Measurements from ENCODE around the gene CAPZB. TPM values are rescaled to one million over a fixed set of nuclear protein-coding genes. Genes with fewer than 3 reads are reported as not detected.

Gene CAPZB
- total RNA-seq, 1 donor from 2014 or later: 558 TPM

DNA sequence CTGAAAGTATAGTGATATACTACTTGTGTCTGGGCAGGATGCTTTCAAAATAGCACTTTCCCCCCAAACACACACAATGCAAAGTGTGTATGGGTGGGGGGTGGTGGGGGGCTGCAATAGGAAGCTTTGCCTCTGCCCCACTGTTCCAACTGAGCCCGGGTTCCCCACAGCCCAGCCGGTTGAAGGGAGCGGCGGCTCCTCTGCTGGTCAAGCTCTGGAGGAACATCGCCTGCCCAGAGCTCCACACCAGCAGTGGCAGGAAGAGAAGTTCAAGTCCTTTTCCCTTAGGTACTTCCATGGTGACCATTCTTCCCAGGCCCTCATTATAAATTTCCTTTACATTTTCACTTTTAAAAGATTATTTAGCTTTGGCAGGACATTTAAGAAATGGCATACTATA lies 74.9 kb downstream of the CAPZB start:
- intact Hi-C loops (cut with micrococcal nuclease): no loop called here

DNA sequence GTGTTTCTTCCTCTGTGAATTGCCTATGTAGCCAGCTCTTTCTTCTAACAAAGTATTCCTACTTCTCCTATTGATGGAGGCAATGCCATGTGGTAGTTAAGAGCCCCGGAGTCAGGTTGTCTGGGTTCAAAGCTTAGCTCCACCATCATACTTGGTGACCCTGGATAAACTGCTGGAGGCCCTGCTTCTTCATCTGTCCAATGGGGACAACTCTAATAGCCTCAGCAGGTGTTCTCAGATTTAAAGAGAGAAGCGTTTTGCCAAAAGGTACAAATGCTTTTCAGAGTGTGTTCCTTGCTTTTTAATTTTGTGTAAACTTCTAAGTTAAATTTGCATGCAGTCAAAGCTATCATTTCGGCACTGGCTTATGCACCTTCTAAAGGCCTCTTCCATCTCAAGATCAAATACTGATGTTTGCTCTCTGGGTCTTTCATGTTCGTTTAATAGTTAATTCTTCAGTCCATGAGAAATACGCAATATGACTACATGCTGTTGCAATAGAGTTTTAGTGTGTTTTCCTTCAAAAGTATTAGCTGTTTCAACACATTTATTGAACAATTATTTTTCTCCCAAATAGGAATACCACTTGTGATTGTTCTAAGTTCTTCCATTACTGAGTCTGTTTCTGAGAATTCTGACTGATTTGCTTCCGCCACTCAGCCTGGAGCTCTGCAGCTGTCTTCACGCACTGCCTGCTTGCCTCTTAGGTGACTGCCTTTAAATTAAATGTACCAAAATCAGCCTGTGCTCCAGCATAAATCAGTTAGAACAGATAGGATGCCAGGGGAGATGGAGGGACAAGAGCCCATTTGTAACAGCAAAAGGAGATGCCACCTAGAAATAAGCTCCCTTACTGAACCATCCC lies 75.6 kb downstream of the CAPZB start:
- intact Hi-C loops (cut with micrococcal nuclease): no loop called here

DNA sequence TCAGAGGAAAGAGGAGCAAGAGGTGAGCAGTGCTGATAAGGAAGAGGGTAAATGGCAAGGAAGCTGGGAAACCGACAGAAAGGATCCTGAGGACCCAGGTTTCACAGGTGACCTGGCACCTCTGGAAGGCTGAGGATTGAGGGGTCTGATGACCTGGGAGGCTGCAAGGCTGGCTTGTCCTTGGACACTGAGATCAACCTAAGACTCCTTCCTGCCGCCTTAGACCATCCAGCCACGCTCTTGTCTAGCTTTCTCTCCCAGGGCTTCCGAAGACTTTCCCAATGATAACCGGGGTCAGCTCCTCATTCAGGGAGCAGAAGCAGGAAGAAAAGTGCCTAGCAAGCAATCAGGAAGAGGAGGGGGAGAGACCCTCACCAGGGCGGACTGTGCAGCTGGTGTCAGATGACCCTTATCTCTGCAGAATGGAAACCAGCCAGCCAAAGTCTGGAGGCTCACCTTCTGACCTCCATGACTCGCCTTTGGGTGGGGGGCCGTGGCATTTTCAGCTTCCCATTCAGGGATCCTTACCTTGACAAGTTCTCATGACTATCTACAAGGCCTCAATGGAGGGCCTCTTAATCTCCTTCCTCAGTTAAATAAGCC lies 77.7 kb downstream of the CAPZB start:
- intact Hi-C loops (cut with micrococcal nuclease): no loop called here

DNA sequence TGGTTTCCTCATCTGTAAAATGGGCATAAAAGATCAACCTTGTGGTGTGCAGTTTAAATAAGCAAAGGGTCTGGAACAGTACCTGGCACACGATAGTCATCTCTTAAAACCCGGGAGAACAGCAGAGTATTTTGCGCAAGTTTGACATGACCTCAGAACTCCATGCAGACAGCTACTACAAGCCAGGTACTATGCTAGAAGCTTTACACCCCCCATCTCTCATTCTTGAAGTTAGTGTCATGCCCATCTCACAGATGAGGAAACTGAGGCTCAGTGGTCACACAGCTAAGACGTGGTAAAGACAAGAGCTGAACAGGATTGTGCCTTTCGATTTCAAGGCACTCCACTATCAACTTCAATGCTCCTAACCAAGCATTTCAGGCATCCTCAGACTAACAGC lies 78.7 kb downstream of the CAPZB start:
- intact Hi-C loops (cut with micrococcal nuclease): no loop called here

DNA sequence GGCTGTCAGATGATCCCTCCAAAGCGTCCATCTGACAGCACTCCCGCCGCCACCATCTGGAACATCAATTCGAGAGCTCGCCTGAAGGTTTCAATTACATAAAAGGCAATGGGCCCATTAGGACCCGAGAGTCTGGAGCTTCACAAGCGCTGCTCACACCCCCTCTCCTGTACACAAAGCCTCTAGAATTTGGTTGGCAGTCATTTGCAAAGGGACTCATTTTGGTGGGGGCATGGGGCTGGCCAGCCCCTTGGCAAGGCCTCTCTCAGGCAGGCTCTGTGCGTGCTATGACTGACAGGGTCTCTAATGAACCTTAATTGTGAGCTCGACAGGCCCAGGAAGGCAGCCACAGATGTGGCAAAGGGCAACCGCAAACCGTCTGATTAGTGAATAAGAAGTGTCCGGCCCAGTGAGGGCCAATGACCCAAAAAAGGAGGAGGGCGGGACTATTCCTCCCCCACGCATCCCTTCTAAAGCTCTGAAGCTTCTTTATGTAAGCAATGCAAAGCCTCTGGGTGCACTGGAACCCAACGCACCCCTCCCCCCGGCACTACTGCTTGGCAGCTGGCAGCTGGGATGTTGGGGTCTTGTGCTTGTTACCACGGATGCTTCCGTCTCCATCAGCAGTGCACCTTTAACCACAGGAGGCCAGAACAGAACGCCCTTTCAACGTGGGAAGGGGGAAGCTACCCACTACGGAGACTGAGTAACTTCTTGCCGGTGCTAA lies 79.4 kb downstream of the CAPZB start:
- intact Hi-C loops (cut with micrococcal nuclease): no loop called here

DNA sequence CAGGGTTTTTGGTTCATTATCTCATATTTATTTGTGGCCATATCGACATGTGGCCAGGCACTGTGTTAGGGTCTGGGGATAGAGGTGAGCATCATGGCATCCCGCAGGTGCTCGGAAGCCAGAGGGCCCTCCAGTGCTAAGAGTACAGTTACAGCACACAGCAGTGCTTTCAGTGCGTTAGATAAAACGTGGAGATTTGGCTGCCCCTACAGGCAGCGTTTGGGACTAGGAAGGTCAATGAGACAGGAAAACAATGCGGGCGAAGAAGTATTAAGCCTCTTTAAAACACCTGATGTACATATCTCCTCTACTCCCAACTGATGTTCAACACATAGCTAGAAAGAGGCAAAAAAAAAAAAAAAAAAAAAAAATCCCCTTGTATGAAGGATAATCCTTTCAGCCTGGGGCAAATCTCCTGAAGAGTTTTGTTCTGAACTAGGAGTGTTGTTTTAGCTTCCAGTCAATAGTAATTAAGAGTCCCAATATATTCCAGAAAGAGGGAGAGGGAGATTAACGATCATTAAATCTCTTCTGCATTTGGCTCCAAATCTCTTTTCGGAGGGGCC lies 80.1 kb downstream of the CAPZB start:
- intact Hi-C loops (cut with micrococcal nuclease): no loop called here

DNA sequence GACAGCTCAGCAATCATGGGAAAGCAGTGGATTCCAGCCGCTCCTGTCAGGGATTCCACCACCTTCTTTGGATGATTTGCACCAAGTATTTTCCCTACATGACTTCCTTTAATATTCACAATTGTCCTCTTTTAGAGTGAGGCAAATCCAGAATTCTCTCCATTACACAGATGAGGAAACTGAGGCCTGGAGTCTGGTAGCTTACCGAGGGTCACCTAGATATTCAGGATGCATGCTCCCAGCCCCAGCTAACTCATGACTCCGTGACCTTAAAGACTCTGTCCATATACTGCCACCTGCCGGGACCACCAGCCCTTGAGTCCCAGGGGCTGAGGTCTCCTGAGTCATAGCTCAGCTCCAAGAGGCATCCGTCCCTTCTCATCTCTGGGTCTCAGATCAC lies 80.6 kb downstream of the CAPZB start:
- intact Hi-C loops (cut with micrococcal nuclease): no loop called here

DNA sequence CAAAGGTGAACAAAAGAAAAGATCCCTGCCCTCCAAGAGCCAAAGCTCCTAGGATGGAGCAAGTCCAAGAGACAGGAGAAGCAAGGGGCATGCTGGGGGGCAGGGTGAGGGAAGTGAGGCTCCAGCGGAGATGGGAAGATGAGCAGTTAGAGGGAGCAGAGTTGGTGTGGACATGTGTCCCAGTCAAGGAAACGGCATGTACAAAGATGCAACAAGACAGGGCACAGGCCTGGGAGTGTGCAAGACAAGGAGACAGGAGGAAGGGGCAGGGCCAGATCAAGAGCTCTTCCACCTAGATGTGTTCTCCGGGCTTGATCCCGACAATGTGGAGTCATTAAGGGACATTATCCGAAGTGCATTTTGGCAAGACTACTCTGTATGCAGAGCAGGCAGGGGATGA lies 82.1 kb downstream of the CAPZB start:
- intact Hi-C loops (cut with micrococcal nuclease): no loop called here

DNA sequence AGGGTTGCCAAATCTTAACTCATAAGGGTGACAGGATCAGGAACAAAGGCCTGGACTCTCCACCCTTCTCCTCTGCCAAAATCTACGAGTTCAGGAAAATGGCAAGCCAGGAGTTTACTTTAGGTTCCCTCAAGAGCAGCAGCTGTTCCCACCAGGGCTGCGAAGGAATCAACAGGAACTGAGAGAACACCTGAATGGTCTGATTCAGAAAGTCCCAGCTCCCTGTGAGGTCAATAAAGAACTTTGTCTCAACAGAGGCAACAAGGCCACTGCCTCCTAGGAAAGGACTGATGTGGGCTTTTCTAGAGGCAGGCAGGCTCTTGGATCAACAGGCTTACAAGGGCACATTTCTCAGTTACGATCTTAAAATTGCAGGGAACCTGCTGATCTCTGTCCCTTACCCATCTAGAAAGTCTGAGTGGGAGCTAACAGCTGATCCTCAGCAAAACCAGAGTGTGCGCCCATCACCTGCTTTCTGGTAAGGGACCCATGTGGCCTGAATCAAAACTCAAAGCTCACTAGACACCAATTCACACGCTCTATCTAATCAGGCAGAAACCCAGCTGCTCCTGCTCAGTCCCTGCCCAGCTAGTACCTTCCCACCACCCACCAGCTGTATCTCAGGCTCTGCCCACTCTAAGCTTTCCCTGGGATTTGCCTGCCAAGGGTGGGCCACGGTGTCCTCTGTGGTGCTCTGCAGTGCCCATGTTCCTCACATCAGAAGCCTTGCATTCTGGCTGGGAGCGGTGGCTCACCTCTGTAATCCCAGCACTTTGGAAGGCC lies 83.1 kb downstream of the CAPZB start:
- intact Hi-C loops (cut with micrococcal nuclease): no loop called here

DNA sequence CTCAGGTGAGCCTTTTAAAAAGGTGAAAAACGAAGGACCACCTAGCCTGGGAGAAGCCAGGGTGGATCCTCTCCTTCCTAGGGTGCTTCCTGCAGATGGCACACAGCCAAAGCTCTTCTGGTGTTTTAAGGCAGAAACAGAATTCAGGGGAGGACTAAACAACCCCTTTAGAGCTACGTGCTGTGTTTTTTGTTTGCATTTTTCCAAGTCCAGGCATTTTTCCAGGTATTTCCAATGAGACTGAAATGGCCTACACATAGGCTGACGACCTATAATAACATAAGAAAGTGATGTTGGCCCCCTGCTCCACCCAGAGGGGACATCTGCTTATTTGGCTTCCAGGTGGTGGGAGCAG lies 83.8 kb downstream of the CAPZB start:
- intact Hi-C loops (cut with micrococcal nuclease): no loop called here

DNA sequence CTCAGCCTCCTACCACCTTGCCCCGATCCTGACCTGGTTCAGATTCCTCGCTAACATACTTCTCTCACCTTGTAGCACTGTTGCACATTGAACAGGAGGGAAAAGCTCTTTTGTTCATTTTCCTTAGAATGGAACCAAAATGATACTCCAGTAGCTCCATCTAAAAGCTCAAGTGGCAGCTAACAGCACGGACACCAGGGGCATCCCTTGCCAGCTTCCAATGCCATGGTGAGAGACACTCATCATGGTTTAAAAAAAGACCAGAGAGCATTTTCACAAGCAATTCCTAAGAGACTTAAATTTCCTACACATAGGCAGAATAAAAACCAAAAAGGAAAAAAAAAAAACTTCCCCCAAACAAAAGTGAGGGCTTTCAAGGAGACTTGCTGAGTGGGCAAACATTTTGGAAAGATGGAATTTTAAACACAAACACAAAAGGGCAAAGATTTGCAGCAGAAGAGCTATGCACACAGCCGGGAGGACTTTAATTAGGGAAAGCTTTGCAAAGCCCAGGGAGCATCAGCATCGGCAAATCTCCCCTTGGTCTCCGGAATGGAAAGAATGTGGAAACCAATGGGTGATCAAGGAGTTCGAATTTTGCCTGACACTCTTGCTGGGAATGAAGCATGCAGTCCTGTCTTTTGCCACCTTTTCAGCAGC lies 84.3 kb downstream of the CAPZB start:
- intact Hi-C loops (cut with micrococcal nuclease): no loop called here

DNA sequence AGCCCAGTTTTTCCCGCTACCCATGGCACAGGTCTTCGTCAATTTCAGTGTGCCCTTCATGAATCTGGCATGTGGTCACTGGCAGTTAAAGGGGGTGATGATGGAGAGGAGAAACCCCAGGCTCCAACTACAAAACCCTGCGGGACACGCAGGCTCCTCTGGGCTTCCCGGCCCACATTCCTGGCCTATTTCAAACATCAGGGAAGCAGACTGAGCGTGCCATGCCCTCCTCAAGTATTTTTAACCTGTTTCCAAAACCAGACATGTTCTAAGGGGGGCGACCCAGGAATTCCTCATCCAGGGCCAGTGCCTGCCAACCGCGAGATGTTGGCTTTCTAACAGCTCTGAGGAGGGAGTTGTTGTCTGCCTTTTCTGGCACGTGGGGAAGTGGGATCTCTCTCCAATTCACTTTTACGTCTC lies 85.1 kb downstream of the CAPZB start:
- intact Hi-C loops (cut with micrococcal nuclease): no loop called here

DNA sequence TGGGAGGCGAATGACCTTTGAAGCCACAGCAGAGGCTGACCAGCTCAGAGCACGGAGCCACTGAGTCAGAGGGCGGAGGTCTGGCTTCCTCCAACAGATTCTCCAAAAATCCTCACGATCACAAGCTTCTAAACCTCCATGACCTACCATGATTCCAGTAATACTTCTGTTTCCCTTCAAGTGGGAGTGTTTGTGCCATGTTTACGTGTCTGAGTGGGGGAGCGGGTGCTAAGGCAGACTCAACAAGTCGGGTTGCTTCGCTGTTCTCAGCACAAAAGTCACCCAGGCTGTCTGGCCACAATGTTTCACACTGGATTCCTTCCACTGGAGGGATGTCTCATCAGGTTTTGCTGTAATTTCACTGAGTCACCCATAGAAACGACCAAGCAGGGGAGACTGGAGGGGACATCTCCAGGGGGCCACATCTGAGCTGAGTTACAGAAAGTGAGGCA lies 87.0 kb downstream of the CAPZB start:
- intact Hi-C loops (cut with micrococcal nuclease): no loop called here

DNA sequence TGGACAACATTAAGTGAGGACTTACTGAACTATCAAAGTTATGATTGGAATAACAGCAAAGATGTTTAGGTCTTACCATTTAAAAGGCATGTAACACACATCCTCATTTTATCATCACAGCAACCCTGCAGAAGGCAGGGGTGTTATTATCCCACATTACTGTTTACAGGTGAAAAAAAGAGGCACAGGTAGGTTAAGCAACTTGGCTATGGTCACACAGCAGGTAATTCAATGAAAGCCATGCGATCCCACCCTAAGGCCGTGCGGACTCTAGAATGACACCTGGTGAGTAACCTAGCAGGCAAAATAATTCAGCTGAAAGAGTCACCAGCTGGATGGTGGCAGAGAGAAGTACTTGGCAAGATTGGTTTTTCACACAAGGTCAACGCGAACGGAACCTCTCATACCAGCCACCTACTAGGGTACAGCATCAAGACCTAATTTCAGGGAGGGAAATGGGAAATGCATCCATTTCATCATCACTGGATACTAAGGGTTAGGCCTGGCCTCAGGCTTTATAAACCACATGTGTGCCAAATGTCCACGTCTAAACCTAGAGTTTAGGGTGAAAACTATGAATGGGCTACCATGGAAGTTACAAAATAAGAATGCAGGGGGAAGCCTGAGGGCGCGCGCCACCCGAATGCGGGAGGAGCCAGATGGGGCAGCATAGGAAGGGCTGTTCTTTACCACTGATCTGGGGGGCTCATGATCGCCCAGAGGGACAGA lies 88.0 kb downstream of the CAPZB start:
- intact Hi-C loops (cut with micrococcal nuclease): no loop called here

DNA sequence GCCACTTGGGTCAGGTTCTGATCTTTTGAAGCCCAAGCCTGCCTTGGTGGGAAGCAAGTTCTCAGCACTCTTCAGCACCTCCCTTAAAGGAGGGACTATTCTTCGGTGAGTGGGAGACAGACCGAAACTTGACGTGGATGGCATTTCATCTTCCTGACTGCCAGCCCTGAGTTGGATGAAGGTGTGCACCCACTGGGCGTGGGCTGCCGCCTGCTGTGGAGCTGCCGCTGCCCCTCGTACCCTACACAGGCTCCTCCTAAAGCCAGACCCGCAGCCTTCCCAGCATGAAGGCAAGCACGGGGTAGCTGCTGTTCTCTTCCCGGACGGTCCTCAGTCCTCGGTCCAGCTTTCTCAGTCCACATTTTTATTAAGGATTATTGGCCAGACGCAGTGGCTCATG lies 89.1 kb downstream of the CAPZB start:
- intact Hi-C loops (cut with micrococcal nuclease): no loop called here

DNA sequence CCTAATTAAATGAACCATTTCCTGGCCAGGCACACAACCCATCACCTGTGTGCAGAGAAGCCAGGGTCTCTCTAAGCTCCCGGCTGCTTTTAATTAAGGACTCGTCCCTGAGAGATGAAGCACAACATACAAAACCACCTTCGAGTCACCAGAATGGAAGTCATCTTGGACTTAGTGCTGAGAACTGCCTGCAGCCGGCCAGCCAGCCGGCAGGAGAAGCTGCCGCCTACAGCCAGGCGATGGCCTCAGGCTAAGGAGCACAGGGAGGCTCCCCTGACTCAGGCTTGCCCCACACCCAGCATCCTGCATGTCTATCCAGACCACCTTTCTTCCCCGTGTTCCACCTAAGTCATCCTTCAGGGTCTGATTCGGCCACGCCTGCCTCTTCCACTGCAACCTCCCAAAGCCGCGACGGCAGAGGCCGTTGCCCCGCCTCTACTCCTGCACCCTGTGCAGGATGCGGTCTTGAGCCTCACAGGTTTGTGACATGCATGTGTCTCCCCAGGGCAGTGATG lies 89.6 kb downstream of the CAPZB start:
- intact Hi-C loops (cut with micrococcal nuclease): no loop called here

DNA sequence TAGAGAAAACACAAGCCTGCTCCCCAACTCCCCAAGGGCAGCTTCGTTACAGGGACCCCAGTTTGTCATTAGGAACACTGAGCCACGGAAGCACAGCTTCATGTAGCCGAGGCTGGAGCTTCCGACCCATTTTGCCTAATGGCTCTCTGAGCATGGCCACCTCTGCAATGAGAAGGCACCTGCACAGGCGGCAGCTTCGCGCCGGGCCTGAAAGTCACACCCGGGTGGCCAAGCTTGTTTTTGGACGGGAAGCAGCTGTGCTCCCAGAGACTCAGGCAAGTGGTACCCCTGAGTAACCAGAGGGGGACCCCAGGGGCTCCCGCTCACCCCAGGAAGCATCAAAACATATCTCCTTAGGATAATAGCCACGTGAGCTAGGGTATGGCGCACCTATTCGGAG lies 92.3 kb downstream of the CAPZB start:
- intact Hi-C loops (cut with micrococcal nuclease): loop anchor here (5.0 kb wide), 2 partner anchors 44 to 51 kb away; no protein-coding TSS in a partner anchor

DNA sequence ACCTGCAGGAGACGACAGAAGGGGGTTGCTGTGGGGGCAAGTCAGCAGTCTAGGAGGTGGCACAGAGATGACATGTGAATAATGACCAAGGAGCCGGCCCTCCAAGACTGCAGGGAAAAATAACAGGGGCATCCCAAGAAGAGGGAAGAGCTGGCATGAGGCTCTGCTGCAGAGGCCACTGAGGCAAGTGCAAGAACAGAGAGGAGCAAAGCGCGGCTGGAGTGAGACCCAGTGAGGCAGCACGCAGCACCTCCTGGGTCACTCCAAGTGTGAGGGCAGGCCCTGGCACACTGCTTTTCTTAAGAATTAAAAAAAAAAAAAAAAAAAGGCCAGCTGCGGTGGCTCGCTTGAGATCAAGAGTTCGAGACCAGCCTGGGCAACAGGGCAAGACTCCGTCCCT lies 93.1 kb downstream of the CAPZB start:
- intact Hi-C loops (cut with micrococcal nuclease): loop anchor here (5.0 kb wide), 2 partner anchors 45 to 50 kb away; no protein-coding TSS in a partner anchor

DNA sequence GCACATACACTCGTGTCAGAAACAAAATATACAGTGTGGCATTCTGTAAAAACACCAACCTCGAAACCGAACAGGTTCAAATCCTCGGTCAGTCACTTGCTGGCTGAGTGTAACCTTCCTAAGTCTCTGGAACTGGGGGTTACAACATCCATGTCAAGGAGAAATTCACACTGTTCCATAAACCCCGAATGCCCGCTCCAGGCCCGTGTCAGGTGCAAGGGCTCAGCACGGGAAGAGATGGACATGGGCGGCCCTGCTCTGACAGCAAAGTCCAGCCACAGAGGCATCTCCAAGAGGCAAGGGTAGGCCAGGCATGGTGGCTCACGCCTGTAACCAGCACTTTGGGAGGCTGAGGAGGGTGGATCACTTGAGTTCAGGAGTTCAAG lies 93.8 kb downstream of the CAPZB start:
- intact Hi-C loops (cut with micrococcal nuclease): loop anchor here (1.0 to 5.0 kb wide), 10 partner anchors 46 to 262 kb away; partner anchors contain the start of genes AKR7A2, CAPZB, SLC66A1 and UBR4

Data from T-helper 1 cell treated with Interleukin-12 subunit alpha and Interleukin-12 subunit beta and Interleukin-4 antibody, amounts not matched to agents 30 ng/mL and 1 ng/mL, for 36 hours (primary cell).